Measurements from ENCODE around the gene RANBP10. TPM values are rescaled to one million over a fixed set of nuclear protein-coding genes. Genes with fewer than 3 reads are reported as not detected.

The RANBP10 gene
- total RNA-seq, 2 donors from 2014 or later: 7.8 to 8.9 TPM

GRCh38 chr16:67822511-67822910 is 16.2 kb upstream of the RANBP10 start:
- Histone ChIP-seq H3K9me3 (no peaks in the 10 kb centered on the region), H3K4me1 (no peaks in the 10 kb centered on the region), H3K4me3 (no peak overlapping the region), H3K27ac (no peak overlapping the region), H3K27me3 (no peaks in the 10 kb centered on the region), H3K36me3 (no peaks in the 10 kb centered on the region)
- DNase-seq (ENCODE audit: low spot score): no peak
- TF ChIP-seq CTCF (IDR thresholded peaks at IDR 0.05): no peak

GRCh38 chr16:67820608-67821259 is 14.4 kb upstream of the RANBP10 start:
- no peak for DNase-seq (ENCODE audit: low spot score)
- no peaks in the 10 kb centered on the region for H3K4me1 ChIP-seq
- H3K27me3 ChIP-seq: no peaks in the 10 kb centered on the region
- TF ChIP-seq CTCF (IDR thresholded peaks at IDR 0.05): no peak
- H3K27ac ChIP-seq: no peak overlapping the region
- H3K36me3 ChIP-seq: no peaks in the 10 kb centered on the region
- H3K9me3 ChIP-seq: no peaks in the 10 kb centered on the region
- H3K4me3 ChIP-seq: no peak overlapping the region

- DNase-seq (ENCODE audit: low spot score): no peak
Observed at GRCh38 chr16:67814567-67814966, 8.2 kb upstream of the RANBP10 start.

GRCh38 chr16:67811899-67812298 is 5.5 kb upstream of the RANBP10 start:
- no peak for TF ChIP-seq CTCF (IDR thresholded peaks at IDR 0.05)
- Histone ChIP-seq H3K9me3 (no peaks in the 10 kb centered on the region), H3K4me1 (peaks cover 0 to 5% of the 10 kb centered on the region in 2 donors), H3K27ac (no peak overlapping the region), H3K27me3 (no peaks in the 10 kb centered on the region), H3K4me3 (no peak overlapping the region), H3K36me3 (no peaks in the 10 kb centered on the region)
- DNase-seq (ENCODE audit: low spot score): no peak

More at GRCh38 chr16:67814567-67814966, 8.2 kb upstream of the RANBP10 start:
- H3K9me3 ChIP-seq: no peaks in the 10 kb centered on the region
- no peaks in the 10 kb centered on the region for H3K27me3 ChIP-seq
- no peak overlapping the region for H3K4me3 ChIP-seq
- no peaks in the 10 kb centered on the region for H3K4me1 ChIP-seq
- no peaks in the 10 kb centered on the region for H3K36me3 ChIP-seq
- H3K27ac ChIP-seq: no peak overlapping the region
- TF ChIP-seq CTCF (IDR thresholded peaks at IDR 0.05): no peak

- TF ChIP-seq CTCF (IDR thresholded peaks at IDR 0.05): no peak
- Histone ChIP-seq H3K9me3 (no peaks in the 10 kb centered on the region), H3K27ac (peak overlapping the region; percentile 77 to 87), H3K36me3 (peaks cover 8% of the 10 kb centered on the region), H3K27me3 (no peaks in the 10 kb centered on the region), H3K4me1 (peaks cover 0 to 16% of the 10 kb centered on the region in 2 donors), H3K4me3 (peak overlapping the region; percentile 90 to 97)
- DNase-seq (ENCODE audit: low spot score): no peak
Observed at GRCh38 chr16:67807148-67807682, 855 bp upstream of the RANBP10 start.

All from right atrium auricular region (tissue), 2 donors.